A549 (cell line): ENCODE results near the gene RHAG. TPM values are rescaled to one million over a fixed set of nuclear protein-coding genes. Genes with fewer than 3 reads are reported as not detected.
"Not testable (repeated sequence)": the region's sequence is repeated elsewhere in the genome, so short reads cannot be mapped to it uniquely, and the experiment has no call there.

Source experiments
- ATAC-seq, 2 experiments: fragments of 200-7000 bp in 1 of 2; fragments of >200 bp in 1 of 2; cut with Nextera tagmentation in 1 of 2; cut with Tn5 transposase in 1 of 2; 3 replicates each; pipeline versions ENCODE4 v1.8.0 to v1.9.1; 2018 to 2020; ENCODE audit warnings: mild to moderate bottlenecking in 1 of 2, moderate library complexity in 1 of 2
- CTCF ChIA-PET: fragments of 300-600 bp; sonication (Branson Sonifier 250); formaldehyde crosslinking; extraction: SDS; loops from one replicate; lab custom pipeline; 2021; ENCODE audit warnings: antibody characterized with exemption, inconsistent platforms; lab: Yijun Ruan, JAX
- POLR2A ChIA-PET: fragments of 350-600 bp; formaldehyde crosslinking; extraction: SDS; loops from one replicate; lab custom pipeline; 2021; ENCODE audit warnings: antibody characterized with exemption, inconsistent platforms; lab: Yijun Ruan, JAX
- DNase-seq, 2 experiments: peaks; one replicate each; pipeline versions ENCODE4 v3.0.0 to v3.0.0-alpha.2; 2011 to 2016; ENCODE audit warnings: low read depth in 1 of 2, low spot score in 1 of 2
- FAIRE-seq: peaks from 2 replicates; lab custom pipeline; 2011; peaks lifted over from hg19 to GRCh38; lab: Jason Lieb, UNC
- H3K27ac ChIP-seq, 2 experiments: fragments of >200 bp; sonication (Bioruptor Twin); formaldehyde crosslinking; 3 replicates each; pipeline ENCODE4 v1.5.1; 2016 to 2017
- H3K4me1 ChIP-seq: fragments of >200 bp; sonication (Bioruptor Twin); formaldehyde crosslinking; 3 replicates; pipeline ENCODE4 v1.6.1; 2016
- H3K4me2 ChIP-seq: fragments of >200 bp; sonication (Bioruptor Twin); formaldehyde crosslinking; 3 replicates; pipeline ENCODE4 v1.6.1; 2016
- H3K4me3 ChIP-seq: fragments of >200 bp; sonication (Bioruptor Twin); formaldehyde crosslinking; 3 replicates; pipeline ENCODE4 v1.5.1; 2016
- H3K9me3 ChIP-seq: fragments of >200 bp; sonication (Bioruptor Twin); formaldehyde crosslinking; 3 replicates; pipeline ENCODE4 v1.6.1; 2016
- CEBPB ChIP-seq, 2 experiments: fragments of >200 bp in 1 of 2; sonication (Bioruptor Twin) in 1 of 2; formaldehyde crosslinking in 1 of 2; IDR thresholded peaks; 2 replicates each; pipeline ENCODE4 v1.6.1; 2012 to 2016
- CHD4 ChIP-seq: fragments of 200-600 bp; sonication (generic); IDR thresholded peaks from 2 replicates; pipeline ENCODE4 v1.6.1; 2016; ENCODE audit warnings: antibody characterized with exemption, mild to moderate bottlenecking, borderline replicate concordance
- EHMT2 ChIP-seq: fragments of 200-600 bp; sonication (generic); IDR thresholded peaks from 2 replicates; pipeline ENCODE4 v1.6.1; 2016; ENCODE audit warnings: antibody characterized with exemption, low read depth, mild to moderate bottlenecking, moderate library complexity
- ELK1 ChIP-seq: fragments of 150-350 bp; IDR thresholded peaks from 2 replicates; pipeline ENCODE4 v1.6.1; 2014; ENCODE audit warnings: low read depth, mild to moderate bottlenecking, low read length
- ESRRA ChIP-seq: fragments of 150-350 bp; IDR thresholded peaks from 2 replicates; pipeline ENCODE4 v1.6.1; 2014; ENCODE audit warnings: mild to moderate bottlenecking, low read length, borderline replicate concordance
- GATA3 ChIP-seq: IDR thresholded peaks from 2 replicates; pipeline ENCODE4 v1.6.1; 2012; ENCODE audit warnings: borderline replicate concordance
- HDAC2 ChIP-seq: fragments of 200-600 bp; sonication (generic); IDR thresholded peaks from 2 replicates; pipeline ENCODE4 v1.6.1; 2016
- HMGXB4 ChIP-seq: fragments of 250-450 bp; sonication (Bioruptor Pico); IDR thresholded peaks from 2 replicates; pipeline ENCODE4 v1.5.0; 2021; ENCODE audit warnings: mild to moderate bottlenecking, moderate library complexity, borderline replicate concordance
- HOXB5 ChIP-seq: fragments of 250-450 bp; sonication (Bioruptor Pico); IDR thresholded peaks from 2 replicates; pipeline ENCODE4 v1.5.0; 2020; ENCODE audit warnings: mild to moderate bottlenecking, moderate library complexity
- JUN ChIP-seq, 2 experiments: fragments of >200 bp; sonication (Bioruptor Twin); formaldehyde crosslinking; IDR thresholded peaks; 2 replicates in 1 of 2; 3 replicates in 1 of 2; pipeline ENCODE4 v1.6.1; 2016 to 2017
- KDM5A ChIP-seq: fragments of 200-600 bp; sonication (generic); IDR thresholded peaks from 2 replicates; pipeline ENCODE4 v1.6.1; 2016; ENCODE audit warnings: antibody characterized with exemption, mild to moderate bottlenecking
- NFE2L2 ChIP-seq: fragments of 150-350 bp; conservative IDR thresholded peaks from 2 replicates; pipeline ENCODE4 v1.6.1; 2014; ENCODE audit warnings: low read length
- POLR2AphosphoS2 ChIP-seq: conservative IDR thresholded peaks from 2 replicates; pipeline ENCODE4 v1.6.1; 2012; ENCODE audit warnings: low read length, improper control_type of control experiment, inconsistent platforms
- RCOR1 ChIP-seq: fragments of 150-350 bp; IDR thresholded peaks from 2 replicates; pipeline ENCODE4 v1.6.1; 2014; ENCODE audit warnings: antibody characterized with exemption, low read length, low read depth
- REST ChIP-seq: fragments of 200-600 bp; sonication (generic); IDR thresholded peaks from 2 replicates; pipeline ENCODE4 v1.6.1; 2016; ENCODE audit warnings: antibody characterized with exemption, mild to moderate bottlenecking, moderate library complexity
- SREBF2 ChIP-seq: fragments of 450-650 bp; IDR thresholded peaks from 2 replicates; pipeline ENCODE4 v1.6.1; 2014; ENCODE audit warnings: mild to moderate bottlenecking, moderate library complexity
- TFCP2L1 ChIP-seq: fragments of 250-450 bp; sonication (Bioruptor Pico); IDR thresholded peaks from 2 replicates; pipeline ENCODE4 v1.5.0; 2021; ENCODE audit warnings: mild to moderate bottlenecking
- TP53 ChIP-seq: fragments of 250-450 bp; sonication (Bioruptor Pico); IDR thresholded peaks from 2 replicates; pipeline ENCODE4 v1.5.0; 2021; ENCODE audit warnings: mild to moderate bottlenecking, moderate library complexity
- ZFP36 ChIP-seq: fragments of 450-650 bp; IDR thresholded peaks from 2 replicates; pipeline ENCODE4 v1.6.1; 2014; ENCODE audit warnings: borderline replicate concordance; ENCODE audit not compliant: partially characterized antibody
- WGBS: methylation state at CpG from one replicate; pipeline ENCODE4 v1.1.6; 2017; ENCODE audit errors: missing lambda C conversion rate; 5-methylcytosine and 5-hydroxymethylcytosine counted together
- polyA plus RNA-seq, 4 experiments: library from polyadenylated mRNA; depleted of rRNA in 3 of 4; stranded (reverse); fragments of >200 nt; fragmentation: RNase III in 1 of 4; extraction: RNeasy Plus Mini Kit Qiagen cat#74134 plus additional on column Dnase treatment in 1 of 4; gene quantifications; 2 replicates in 3 of 4; 3 replicates in 1 of 4; pipeline ENCODE4 v1.2.3, GENCODE V29; 2011 to 2017
- TF ChIP-seq, protein P1 (sequence below): IDR thresholded peaks from 2 replicates; pipeline ENCODE4 v1.6.1; 2012
- TF ChIP-seq, protein P2 (sequence below): fragments of 250-450 bp; sonication (Bioruptor Pico); IDR thresholded peaks from 2 replicates; pipeline ENCODE4 v1.5.0; 2020; ENCODE audit warnings: low read depth, mild to moderate bottlenecking, moderate library complexity

The RHAG gene
- polyA plus RNA-seq, 2 of the 4 experiments (the other 2 are of a cell fraction), result 0.05 TPM; not detected in 1

GRCh38 chr6:49609285-49609684 lies 27.4 kb downstream of the RHAG start:
- Histone ChIP-seq H3K4me2 (no peak overlapping the region), H3K4me1 (peaks cover 25% of the 10 kb centered on the region), H3K4me3 (no peak overlapping the region), H3K9me3 (no peaks in the 10 kb centered on the region), H3K27ac (no peak overlapping the region)
- ChIA-PET POLR2A (no interaction called here), CTCF (interaction anchor here (8.3 kb wide), 1 partner anchor 77 kb away, joined by 76 read pairs; no protein-coding TSS in a partner anchor)
- 73% methylated on average over 1 of the region's 1 CpG for WGBS
- ATAC-seq (no peak), FAIRE-seq (no peak), DNase-seq (no peak)
- no peak for TF ChIP-seq POLR2AphosphoS2
- no peak for TF ChIP-seq NFE2L2
- TF ChIP-seq, protein P1, sequence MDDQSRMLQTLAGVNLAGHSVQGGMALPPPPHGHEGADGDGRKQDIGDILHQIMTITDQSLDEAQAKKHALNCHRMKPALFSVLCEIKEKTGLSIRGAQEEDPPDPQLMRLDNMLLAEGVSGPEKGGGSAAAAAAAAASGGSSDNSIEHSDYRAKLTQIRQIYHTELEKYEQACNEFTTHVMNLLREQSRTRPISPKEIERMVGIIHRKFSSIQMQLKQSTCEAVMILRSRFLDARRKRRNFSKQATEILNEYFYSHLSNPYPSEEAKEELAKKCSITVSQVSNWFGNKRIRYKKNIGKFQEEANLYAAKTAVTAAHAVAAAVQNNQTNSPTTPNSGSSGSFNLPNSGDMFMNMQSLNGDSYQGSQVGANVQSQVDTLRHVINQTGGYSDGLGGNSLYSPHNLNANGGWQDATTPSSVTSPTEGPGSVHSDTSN, result no peak
- TF ChIP-seq GATA3, result no peak
- TF ChIP-seq CHD4, result no peak
- no peak for TF ChIP-seq ELK1
- TF ChIP-seq TFCP2L1 (CRISPR knock-in tag), result no peak
- TF ChIP-seq SREBF2, result no peak

GRCh38 chr6:49608275-49608674 lies 28.4 kb downstream of the RHAG start:
- CTCF ChIA-PET, result interaction anchor here (0.6 to 8.3 kb wide), 10 partner anchors 9 to 155 kb away, joined by 3 to 76 read pairs (median 7); no protein-coding TSS in a partner anchor
- WGBS, result 74% methylated on average over 9 of the region's 9 CpGs
- POLR2A ChIA-PET, result not testable (repeated sequence)

GRCh38 chr6:49607391-49607982 lies 29.2 kb downstream of the RHAG start:
- H3K27ac ChIP-seq, result peak overlapping the region in 1 of 2 experiments; percentile 59; a peak in 2 of 6 replicates
- peak overlapping the region; percentile 66 for H3K4me2 ChIP-seq
- peaks cover 25% of the 10 kb centered on the region for H3K4me1 ChIP-seq
- DNase-seq (no peak), ATAC-seq (no peak), FAIRE-seq (no peak)
- ChIA-PET CTCF (interaction anchor here (0.6 to 8.3 kb wide), 23 partner anchors 9 to 156 kb away, joined by 3 to 76 read pairs (median 4); no protein-coding TSS in a partner anchor), POLR2A (interaction anchor here (1.0 kb wide), 1 partner anchor 75 kb away, joined by 3 read pairs; no protein-coding TSS in a partner anchor)
- no peak for TF ChIP-seq JUN (IDR thresholded peaks at IDR 0.05)
- TF ChIP-seq RCOR1, result no peak
- no peak for TF ChIP-seq TP53
- no peak for TF ChIP-seq REST
- TF ChIP-seq, protein P2, sequence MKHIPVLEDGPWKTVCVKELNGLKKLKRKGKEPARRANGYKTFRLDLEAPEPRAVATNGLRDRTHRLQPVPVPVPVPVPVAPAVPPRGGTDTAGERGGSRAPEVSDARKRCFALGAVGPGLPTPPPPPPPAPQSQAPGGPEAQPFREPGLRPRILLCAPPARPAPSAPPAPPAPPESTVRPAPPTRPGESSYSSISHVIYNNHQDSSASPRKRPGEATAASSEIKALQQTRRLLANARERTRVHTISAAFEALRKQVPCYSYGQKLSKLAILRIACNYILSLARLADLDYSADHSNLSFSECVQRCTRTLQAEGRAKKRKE (CRISPR knock-in tag), result no peak
- TF ChIP-seq ESRRA, result no peak
- TF ChIP-seq HDAC2, result no peak
- no peak for TF ChIP-seq CEBPB (IDR thresholded peaks at IDR 0.05)
- no peak for TF ChIP-seq HMGXB4 (CRISPR knock-in tag)
- TF ChIP-seq CHD4, result no peak
- TF ChIP-seq EHMT2, result no peak
- no peak for TF ChIP-seq HOXB5 (CRISPR knock-in tag)
- TF ChIP-seq KDM5A, result no peak
- no peak for TF ChIP-seq ZFP36
- no peaks in the 10 kb centered on the region for H3K9me3 ChIP-seq
- H3K4me3 ChIP-seq, result no peak overlapping the region

More at GRCh38 chr6:49608275-49608674, 28.4 kb downstream of the RHAG start:
- H3K9me3 ChIP-seq, FAIRE-seq, ATAC-seq, DNase-seq, H3K4me2 ChIP-seq, H3K27ac ChIP-seq, H3K4me3 ChIP-seq: not testable (repeated sequence)
- H3K4me1 ChIP-seq, result peaks cover 25% of the 10 kb centered on the region
